HG02610 (cell line): ENCODE measurements around the gene SYNGR2.

Source experiments
- ATAC-seq: cut with Tn5 transposase; IDR thresholded peaks from one replicate; pipeline ENCODE4 v1.9.1; 2021; ENCODE audit warnings: mild to moderate bottlenecking, moderate library complexity; ENCODE audit not compliant: unreplicated experiment

The SYNGR2 gene

GRCh38 chr17:78168242-78168902 is at the start of gene SYNGR2:
SYNGR2 (plus strand) TSS chr17:78168581; CDS start chr17:78168617, 36 bp downstream.
- peak; percentile 57 for ATAC-seq

- ATAC-seq: no peak
Measured at GRCh38 chr17:78118801-78119241, 49.6 kb upstream of the SYNGR2 start.

- no peak for ATAC-seq
Measured at GRCh38 chr17:78120537-78120936, 47.8 kb upstream of the SYNGR2 start.

- no peak for ATAC-seq
Measured at GRCh38 chr17:78120971-78121800, 47.2 kb upstream of the SYNGR2 start.

GRCh38 chr17:78121801-78122215 is 46.6 kb upstream of the SYNGR2 start:
- ATAC-seq: no peak

- ATAC-seq: no peak
Measured at GRCh38 chr17:78122216-78122930, 46.0 kb upstream of the SYNGR2 start.

GRCh38 chr17:78122931-78123249 is 45.5 kb upstream of the SYNGR2 start:
- no peak for ATAC-seq

GRCh38 chr17:78123258-78123929 is 45.0 kb upstream of the SYNGR2 start:
- no peak for ATAC-seq

- ATAC-seq: no peak
Measured at GRCh38 chr17:78124081-78124835, 44.1 kb upstream of the SYNGR2 start.

- ATAC-seq: no peak
Measured at GRCh38 chr17:78124836-78125137, 43.6 kb upstream of the SYNGR2 start.

GRCh38 chr17:78125138-78125913 is 43.1 kb upstream of the SYNGR2 start:
- no peak for ATAC-seq

- ATAC-seq: no peak
Measured at GRCh38 chr17:78125976-78126894, 42.1 kb upstream of the SYNGR2 start.

- no peak for ATAC-seq
Measured at GRCh38 chr17:78126895-78127238, 41.5 kb upstream of the SYNGR2 start.

- ATAC-seq: no peak
Measured at GRCh38 chr17:78127239-78127887, 41.0 kb upstream of the SYNGR2 start.

- ATAC-seq: no peak
Measured at GRCh38 chr17:78127888-78128550, 40.4 kb upstream of the SYNGR2 start.

- no peak for ATAC-seq
Measured at GRCh38 chr17:78128551-78129350, 39.6 kb upstream of the SYNGR2 start, which contains the start of gene TMC6. TMC6 (minus strand) TSS chr17:78128755; CDS start chr17:78126832, 1,923 bp downstream.
